Cardiac fibroblast (primary cell): ENCODE results near the gene CSF2.

ENCODE experiments used
- DNase-seq, 2 donors: peaks; one replicate each; pipeline versions ENCODE4 v3.0.0 to v3.0.0-alpha.2; 2010; ENCODE audit warnings: low read depth in 2 of 2
- H3K4me3 ChIP-seq, 2 donors: replicated peaks in 1 of 2; 1 replicate in 1 of 2; 2 replicates in 1 of 2; pipeline ENCODE4 v1.5.1; 2011; ENCODE audit warnings: low read depth in 2 of 2, low read length in 2 of 2, mild to moderate bottlenecking in 2 of 2, moderate library complexity in 1 of 2
- TF ChIP-seq, protein P1 (sequence below): IDR thresholded peaks from one replicate; pipeline ENCODE4 v1.5.1; 2011; ENCODE audit warnings: low read depth, mild to moderate bottlenecking, low read length, inconsistent platforms

Gene CSF2

DNA sequence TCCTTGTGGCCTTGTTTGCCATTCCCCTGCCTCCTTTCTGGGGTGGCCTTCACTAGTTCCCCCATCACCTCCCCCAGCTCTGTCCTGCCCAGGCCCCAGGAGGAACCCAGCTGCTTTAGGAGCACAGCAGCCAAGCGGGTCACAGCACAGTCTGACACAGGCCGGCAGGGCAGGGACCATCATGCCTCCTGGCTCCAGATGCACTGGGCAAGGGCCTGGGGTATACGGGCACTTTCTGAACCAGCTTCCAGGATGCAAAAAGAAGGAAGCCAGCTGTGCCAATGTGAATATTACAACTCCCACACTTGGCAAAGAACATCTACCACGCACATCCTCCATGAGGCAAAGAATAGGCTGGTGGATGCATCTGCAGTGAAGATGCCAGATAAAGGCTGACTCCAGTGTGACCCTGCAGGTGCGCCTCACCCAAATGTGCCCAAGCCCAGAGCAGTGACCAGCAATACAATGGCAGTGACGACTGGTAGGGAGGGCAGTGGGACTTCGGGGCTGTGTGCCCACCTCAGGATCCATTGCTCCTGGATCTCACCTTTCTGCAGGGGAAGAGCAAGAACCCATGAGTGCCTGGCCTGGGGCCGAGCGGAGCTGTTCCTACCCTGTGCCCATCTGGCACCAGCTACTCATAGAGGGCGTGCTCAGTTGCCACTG is 19.4 kb upstream of the CSF2 start:
- H3K4me3 ChIP-seq: no peak overlapping the region
- DNase-seq: no peak
- TF ChIP-seq, protein P1, sequence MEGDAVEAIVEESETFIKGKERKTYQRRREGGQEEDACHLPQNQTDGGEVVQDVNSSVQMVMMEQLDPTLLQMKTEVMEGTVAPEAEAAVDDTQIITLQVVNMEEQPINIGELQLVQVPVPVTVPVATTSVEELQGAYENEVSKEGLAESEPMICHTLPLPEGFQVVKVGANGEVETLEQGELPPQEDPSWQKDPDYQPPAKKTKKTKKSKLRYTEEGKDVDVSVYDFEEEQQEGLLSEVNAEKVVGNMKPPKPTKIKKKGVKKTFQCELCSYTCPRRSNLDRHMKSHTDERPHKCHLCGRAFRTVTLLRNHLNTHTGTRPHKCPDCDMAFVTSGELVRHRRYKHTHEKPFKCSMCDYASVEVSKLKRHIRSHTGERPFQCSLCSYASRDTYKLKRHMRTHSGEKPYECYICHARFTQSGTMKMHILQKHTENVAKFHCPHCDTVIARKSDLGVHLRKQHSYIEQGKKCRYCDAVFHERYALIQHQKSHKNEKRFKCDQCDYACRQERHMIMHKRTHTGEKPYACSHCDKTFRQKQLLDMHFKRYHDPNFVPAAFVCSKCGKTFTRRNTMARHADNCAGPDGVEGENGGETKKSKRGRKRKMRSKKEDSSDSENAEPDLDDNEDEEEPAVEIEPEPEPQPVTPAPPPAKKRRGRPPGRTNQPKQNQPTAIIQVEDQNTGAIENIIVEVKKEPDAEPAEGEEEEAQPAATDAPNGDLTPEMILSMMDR: no peak

DNA sequence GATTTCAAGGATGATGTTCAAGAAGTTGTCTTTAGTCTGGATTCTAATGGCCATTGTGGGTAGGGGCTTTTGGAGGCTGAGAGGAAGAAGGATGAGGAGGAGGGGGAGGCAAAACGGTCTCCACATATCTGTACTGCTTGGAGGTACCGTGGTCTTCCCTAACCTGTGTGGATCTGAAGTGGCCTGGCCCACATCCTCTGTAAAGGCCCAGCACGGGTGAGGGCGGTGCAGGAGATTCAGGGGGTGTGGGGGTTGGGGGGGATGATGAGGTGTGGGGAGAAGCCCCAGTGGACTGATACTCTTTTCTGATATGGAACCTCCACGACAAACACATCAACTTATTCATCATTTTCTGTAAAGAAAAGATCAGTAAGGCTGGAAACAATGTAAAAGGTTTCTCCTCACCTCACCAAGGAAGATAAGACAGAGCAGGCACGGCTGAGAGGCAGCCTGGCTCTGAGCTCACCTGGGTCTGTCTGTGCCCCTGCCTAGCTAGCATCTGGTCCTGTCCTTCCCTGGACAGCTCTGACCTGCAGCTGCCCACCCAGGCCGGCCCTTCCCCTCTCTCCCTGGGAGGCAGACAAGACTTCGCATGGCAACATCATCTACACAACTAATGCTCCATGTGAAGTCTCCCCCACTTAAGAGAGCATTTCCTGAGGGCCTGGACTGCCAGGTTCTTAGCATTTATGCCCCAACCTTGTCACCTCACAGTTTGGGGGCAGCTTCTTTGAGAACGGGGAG is 18.7 kb upstream of the CSF2 start:
- TF ChIP-seq, protein P1: no peak
- DNase-seq: no peak
- H3K4me3 ChIP-seq: no peak overlapping the region

GRCh38 chr5:132055441-132055807 is 18.2 kb upstream of the CSF2 start:
- no peak overlapping the region for H3K4me3 ChIP-seq
- TF ChIP-seq, protein P1: no peak
- DNase-seq: no peak

DNA sequence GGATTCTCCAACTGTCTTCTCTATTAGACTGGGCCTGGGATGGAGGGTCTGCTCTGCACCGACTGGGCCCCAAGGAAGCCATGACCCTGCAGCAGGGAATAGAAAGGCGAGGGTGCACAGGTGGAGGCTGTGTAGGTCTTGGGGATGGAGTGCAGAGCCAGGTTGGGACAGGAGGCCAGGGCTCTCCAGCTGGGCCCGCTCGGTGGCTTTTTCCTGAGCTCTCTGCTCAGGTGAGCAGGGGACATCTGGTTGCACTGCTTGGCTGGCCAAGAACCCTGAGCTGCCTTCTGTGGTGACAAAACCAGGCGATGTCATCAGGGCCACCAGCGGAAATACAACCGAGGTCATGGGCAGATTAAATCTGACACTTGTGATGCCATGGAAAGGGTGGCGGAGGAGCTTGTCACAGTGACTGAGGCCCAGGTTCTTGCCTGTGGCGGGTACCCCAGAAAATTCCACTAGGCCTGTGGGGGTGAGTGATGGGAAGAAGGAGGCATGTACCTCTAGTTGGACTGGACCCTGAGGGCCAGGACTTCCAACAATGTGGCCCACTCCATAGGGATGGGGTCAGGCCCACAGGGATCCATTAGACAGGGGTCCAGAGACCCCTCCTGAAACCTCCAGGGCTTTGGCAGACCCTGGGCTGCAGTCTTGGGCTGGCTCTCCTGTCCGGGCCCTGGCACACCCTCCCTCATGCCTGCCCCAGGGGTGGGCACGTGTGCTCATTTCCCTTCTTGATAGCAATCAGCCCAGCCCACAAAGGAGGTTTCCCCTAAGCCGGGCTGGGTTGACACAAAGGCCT is 17.6 kb upstream of the CSF2 start:
- DNase-seq: no peak
- TF ChIP-seq, protein P1: no peak
- H3K4me3 ChIP-seq: no peak overlapping the region

- DNase-seq: no peak
- no peak overlapping the region for H3K4me3 ChIP-seq
- TF ChIP-seq, protein P1: no peak
Observed at GRCh38 chr5:132056610-132057497, 16.7 kb upstream of the CSF2 start.
